GM12878 (cell line): ENCODE measurements around the gene NFILZ. TPM values are rescaled to one million over a fixed set of nuclear protein-coding genes. Genes with fewer than 3 reads are reported as not detected.

Source experiments
- ATAC-seq: fragments of 200-7000 bp; cut with Tn5 transposase; 3 replicates; pipeline ENCODE4 v1.9.1; 2020; ENCODE audit warnings: mild to moderate bottlenecking, moderate library complexity
- BruUV-seq: library from RNA; stranded (reverse); fragments of 400-500 nt; replicated peaks from 2 replicates; lab custom pipeline; 2021; lab: Mats Ljungman, UMichigan
- CTCF ChIA-PET: fragments of 300-600 bp; sonication (Branson Sonifier 250); formaldehyde crosslinking; extraction: SDS; loops from one replicate; lab custom pipeline; 2021; ENCODE audit warnings: inconsistent platforms; lab: Yijun Ruan, JAX
- POLR2A ChIA-PET: fragments of 350-600 bp; formaldehyde crosslinking; extraction: SDS; loops from one replicate; lab custom pipeline; 2021; ENCODE audit warnings: inconsistent platforms; lab: Charles Lee
- RAD21 ChIA-PET: fragments of 300-600 bp; sonication (Branson Sonifier 250); formaldehyde crosslinking; loops from one replicate; lab custom pipeline; 2023; ENCODE audit warnings: antibody characterized with exemption; ENCODE audit not compliant: unreplicated experiment; lab: Charles Lee
- SMC1A ChIA-PET: fragments of 300-600 bp; sonication (Branson Sonifier 250); formaldehyde crosslinking; loops from one replicate; lab custom pipeline; 2023; ENCODE audit not compliant: unreplicated experiment, uncharacterized antibody; lab: Charles Lee
- DNase-seq: peaks from one replicate; pipeline ENCODE4 v3.0.0-alpha.2; 2011; ENCODE audit warnings: low read depth, low spot score
- FAIRE-seq: peaks from 3 replicates; lab custom pipeline; 2011; peaks lifted over from hg19 to GRCh38; lab: Jason Lieb, UNC
- H2AFZ ChIP-seq: 2 replicates; pipeline ENCODE4 v1.6.0; 2011; ENCODE audit warnings: low read depth, low read length, control low read depth; ENCODE audit not compliant: control insufficient read depth
- H3K27ac ChIP-seq: 2 replicates; pipeline ENCODE4 v1.5.1; 2011; ENCODE audit warnings: control low read depth; ENCODE audit not compliant: control insufficient read depth, insufficient read depth
- H3K27me3 ChIP-seq, 2 experiments: replicated peaks in 1 of 2; 2 replicates each; pipeline versions ENCODE4 v1.6.0 to v1.6.1; 2011; ENCODE audit warnings: low read length in 1 of 2; ENCODE audit not compliant: control insufficient read depth in 2 of 2, insufficient read depth in 2 of 2
- H3K36me3 ChIP-seq, 2 experiments: 2 replicates each; pipeline ENCODE4 v1.5.1; 2011; ENCODE audit warnings: low read length in 1 of 2; ENCODE audit not compliant: control insufficient read depth in 2 of 2, insufficient read depth in 2 of 2
- H3K4me1 ChIP-seq: 2 replicates; pipeline ENCODE4 v1.6.1; 2011; ENCODE audit warnings: mild to moderate bottlenecking, low read length, moderate library complexity, mixed read lengths; ENCODE audit not compliant: control insufficient read depth, insufficient read depth
- H3K4me2 ChIP-seq: 2 replicates; pipeline ENCODE4 v1.6.0; 2011; ENCODE audit warnings: control low read depth; ENCODE audit not compliant: control insufficient read depth, insufficient read depth
- H3K4me3 ChIP-seq: fragments of 200-600 bp; sonication (generic); 2 replicates; pipeline ENCODE4 v1.5.1; 2016
- H3K79me2 ChIP-seq: 2 replicates; pipeline ENCODE4 v1.6.0; 2011; ENCODE audit warnings: low read length; ENCODE audit not compliant: control insufficient read depth, insufficient read depth
- H3K9ac ChIP-seq: 2 replicates; pipeline ENCODE4 v1.8.0; 2011; ENCODE audit warnings: low read length, control low read depth, mixed read lengths; ENCODE audit not compliant: control insufficient read depth, insufficient read depth
- H3K9me3 ChIP-seq: replicated peaks from 3 replicates; pipeline ENCODE4 v1.5.1; 2011; ENCODE audit warnings: mild to moderate bottlenecking, low read length; ENCODE audit not compliant: control insufficient read depth, insufficient read depth
- H4K20me1 ChIP-seq: 2 replicates; pipeline ENCODE4 v1.6.0; 2011; ENCODE audit not compliant: control insufficient read depth, insufficient read depth
- CBX3 ChIP-seq: fragments of 200-600 bp; sonication (generic); IDR thresholded peaks from 2 replicates; pipeline ENCODE4 v1.6.1; 2016; ENCODE audit warnings: low read depth, borderline replicate concordance
- EZH2 ChIP-seq: IDR thresholded peaks from 2 replicates; pipeline ENCODE4 v1.6.1; 2012; ENCODE audit warnings: low read depth, mild to moderate bottlenecking, control low read depth, inconsistent platforms, low read length, borderline replicate concordance; ENCODE audit not compliant: control insufficient read depth
- FOS ChIP-seq: IDR thresholded peaks from 3 replicates; pipeline ENCODE4 v1.6.1; 2011; ENCODE audit warnings: borderline replicate concordance; ENCODE audit not compliant: insufficient read length; ENCODE audit errors: extremely low read depth
- FOXM1 ChIP-seq: IDR thresholded peaks from 2 replicates; pipeline ENCODE4 v1.6.1; 2012; ENCODE audit warnings: low read depth, mild to moderate bottlenecking, inconsistent platforms, low read length, moderate library complexity
- JUNB ChIP-seq: IDR thresholded peaks from 2 replicates; pipeline ENCODE4 v1.6.1; 2016; ENCODE audit warnings: antibody characterized with exemption, mild to moderate bottlenecking
- PML ChIP-seq: IDR thresholded peaks from 2 replicates; pipeline ENCODE4 v1.6.1; 2012; ENCODE audit warnings: low read length, inconsistent platforms
- POLR2AphosphoS2 ChIP-seq: IDR thresholded peaks from 2 replicates; pipeline ENCODE4 v1.6.1; 2011; ENCODE audit warnings: low read depth, mild to moderate bottlenecking, low read length, improper control_type of control experiment, moderate library complexity
- RB1 ChIP-seq: fragments of 450-650 bp; formaldehyde crosslinking; IDR thresholded peaks from 2 replicates; pipeline ENCODE4 v1.6.1; 2017; ENCODE audit warnings: mild to moderate bottlenecking, borderline replicate concordance
- RFX5 ChIP-seq: IDR thresholded peaks from 2 replicates; pipeline ENCODE4 v1.6.1; 2011; ENCODE audit warnings: low read depth, low read length, improper control_type of control experiment
- TBL1XR1 ChIP-seq: IDR thresholded peaks from 2 replicates; pipeline ENCODE4 v1.6.1; 2012; ENCODE audit warnings: low read depth, low read length, improper control_type of control experiment
- ZNF622 ChIP-seq: fragments of 450-650 bp; IDR thresholded peaks from 2 replicates; pipeline ENCODE4 v1.6.1; 2017; ENCODE audit warnings: mild to moderate bottlenecking, inconsistent platforms
- ZSCAN29 ChIP-seq: fragments of 450-650 bp; IDR thresholded peaks from 2 replicates; pipeline ENCODE4 v1.6.1; 2017; ENCODE audit warnings: mild to moderate bottlenecking, moderate library complexity
- WGBS: methylation state at CpG from one replicate; pipeline ENCODE4 v1.1.6; 2016; ENCODE audit warnings: low lambda C conversion rate; ENCODE audit not compliant: insufficient replicate concordance, insufficient coverage; ENCODE audit errors: missing lambda C conversion rate; 5-methylcytosine and 5-hydroxymethylcytosine counted together
- in situ Hi-C: fragments of 300-500 bp; cut with MboI; formaldehyde crosslinking; loops from 9 replicates; pipeline ENCODE4 v1.14.3; 2018; ENCODE audit warnings: mixed read lengths
- intact Hi-C: fragments of 100-400 bp; cut with micrococcal nuclease; formaldehyde crosslinking; loops from one replicate; pipeline ENCODE4 v1.14.2; 2022; ENCODE audit not compliant: unreplicated experiment
- polyA plus RNA-seq, 11 experiments: library from polyadenylated mRNA; depleted of rRNA in 4 of 11; unstranded in 6 of 11; stranded (reverse) in 5 of 11; fragments of >200 nt; fragmentation: Nextera tagmentation in 4 of 11; fragmentation: Illumina TruSeq in 1 of 11; extraction: Ambion mirVana in 4 of 11; extraction: Trizol in 1 of 11; gene quantifications; 1 replicate in 1 of 11; 2 replicates in 10 of 11; pipeline versions ENCODE4 v1.2.1 to v1.2.3, GENCODE V29; 2011 to 2016; ENCODE audit warnings: inconsistent platforms in 2 of 11, missing spikeins in 2 of 11, low read depth in 1 of 11
- total RNA-seq, 4 experiments: library from RNA; depleted of rRNA in 3 of 4; stranded (reverse); fragments of >200 nt in 3 of 4; fragmentation: Illumina TruSeq in 1 of 4; extraction: Trizol in 1 of 4; gene quantifications; 2 replicates each; pipeline versions ENCODE4 v1.2.1 to v1.2.3, GENCODE V29; 2013 to 2021
- TF ChIP-seq, protein P1 (sequence below), 3 experiments: IDR thresholded peaks in 2 of 3; conservative IDR thresholded peaks in 1 of 3; 2 replicates each; pipeline ENCODE4 v1.5.1; 2011; ENCODE audit warnings: low read depth in 3 of 3, low read length in 3 of 3, mild to moderate bottlenecking in 3 of 3, control low read depth in 2 of 3, moderate library complexity in 2 of 3, inconsistent platforms in 1 of 3, mixed read lengths in 1 of 3; ENCODE audit not compliant: control insufficient read depth in 2 of 3, insufficient read depth in 1 of 3; ENCODE audit errors: extremely low read depth in 1 of 3
- TF ChIP-seq, protein P2 (sequence below): fragments of 150-350 bp; IDR thresholded peaks from 2 replicates; pipeline ENCODE4 v1.6.1; 2016; ENCODE audit warnings: low read depth, low read length

The NFILZ gene
- total and polyA plus RNA-seq, 10 of the 15 experiments (the other 5 are each of a cell fraction or from before 2014, with no cell fraction given), result not detected

DNA sequence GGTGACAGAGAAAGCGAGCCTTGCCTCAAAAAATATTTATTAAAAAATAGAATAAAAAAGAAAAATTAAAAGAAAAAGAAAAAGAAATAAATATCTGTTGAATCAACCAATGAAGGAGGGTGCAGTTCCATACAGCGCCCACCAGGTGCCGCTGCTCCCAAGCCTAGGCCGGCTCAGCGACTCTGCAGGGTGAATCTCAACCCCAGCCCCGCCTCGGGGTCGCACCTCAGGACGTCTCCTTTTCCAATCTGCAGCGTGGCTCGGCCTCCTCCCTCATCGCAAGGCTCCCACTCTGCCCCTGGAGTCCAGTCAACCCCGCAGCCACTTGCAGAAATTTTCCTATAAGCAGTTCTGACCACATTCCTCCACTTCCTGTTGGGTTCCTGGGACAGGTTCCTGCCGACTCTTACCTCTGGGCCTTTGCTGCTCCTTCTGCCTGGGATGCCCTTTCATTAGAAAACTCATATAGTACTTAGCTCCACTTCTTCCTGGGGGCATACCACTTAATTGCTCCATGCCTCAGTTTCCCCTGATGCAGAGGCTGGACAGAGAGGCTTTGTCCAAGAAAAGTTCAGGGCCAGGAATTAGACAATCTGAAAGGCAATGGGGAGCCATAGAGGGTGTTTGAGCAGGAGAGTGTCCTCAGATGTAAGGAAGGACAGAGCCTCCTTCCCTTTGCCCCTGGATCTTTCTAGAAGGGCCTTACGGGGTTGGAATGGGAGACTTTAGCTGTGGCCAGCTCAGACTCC is 24.3 kb downstream of the NFILZ start (continued):
- TF ChIP-seq ZNF622, result no peak
- TF ChIP-seq, protein P1, sequence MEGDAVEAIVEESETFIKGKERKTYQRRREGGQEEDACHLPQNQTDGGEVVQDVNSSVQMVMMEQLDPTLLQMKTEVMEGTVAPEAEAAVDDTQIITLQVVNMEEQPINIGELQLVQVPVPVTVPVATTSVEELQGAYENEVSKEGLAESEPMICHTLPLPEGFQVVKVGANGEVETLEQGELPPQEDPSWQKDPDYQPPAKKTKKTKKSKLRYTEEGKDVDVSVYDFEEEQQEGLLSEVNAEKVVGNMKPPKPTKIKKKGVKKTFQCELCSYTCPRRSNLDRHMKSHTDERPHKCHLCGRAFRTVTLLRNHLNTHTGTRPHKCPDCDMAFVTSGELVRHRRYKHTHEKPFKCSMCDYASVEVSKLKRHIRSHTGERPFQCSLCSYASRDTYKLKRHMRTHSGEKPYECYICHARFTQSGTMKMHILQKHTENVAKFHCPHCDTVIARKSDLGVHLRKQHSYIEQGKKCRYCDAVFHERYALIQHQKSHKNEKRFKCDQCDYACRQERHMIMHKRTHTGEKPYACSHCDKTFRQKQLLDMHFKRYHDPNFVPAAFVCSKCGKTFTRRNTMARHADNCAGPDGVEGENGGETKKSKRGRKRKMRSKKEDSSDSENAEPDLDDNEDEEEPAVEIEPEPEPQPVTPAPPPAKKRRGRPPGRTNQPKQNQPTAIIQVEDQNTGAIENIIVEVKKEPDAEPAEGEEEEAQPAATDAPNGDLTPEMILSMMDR (IDR thresholded peaks at IDR 0.05 in 2 of 3, conservative IDR thresholded peaks at IDR 0.05 in 1 of 3; ENCODE audit: control insufficient read depth in 2 of 3, extremely low read depth in 1 of 3, insufficient read depth in 1 of 3, low read depth in 3 of 3, low read length in 3 of 3), result peak; percentile 81 to 95 (median 88)
- no peak for TF ChIP-seq POLR2AphosphoS2
- no peak for TF ChIP-seq JUNB
- no peak for TF ChIP-seq RB1
- TF ChIP-seq PML, result no peak
- no peak for TF ChIP-seq FOS

DNA sequence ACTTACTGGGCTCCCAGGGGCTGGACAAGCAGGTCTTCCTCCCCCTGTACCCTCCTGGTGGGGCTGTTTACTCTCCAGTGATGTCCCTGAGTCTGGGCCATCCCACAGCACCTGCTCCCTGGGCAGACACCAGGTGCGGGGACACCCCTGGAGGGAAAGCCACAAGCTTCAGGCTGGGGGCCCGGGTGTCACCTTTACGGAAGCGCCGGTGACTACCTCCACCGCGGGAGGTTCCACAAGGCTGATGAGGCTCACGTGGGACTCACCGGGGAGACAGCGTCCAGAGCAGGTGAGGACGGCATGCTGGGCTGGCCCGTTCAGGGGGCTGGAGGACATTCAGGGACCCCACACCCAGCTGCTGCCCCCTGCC is 24.9 kb downstream of the NFILZ start:
- ChIA-PET CTCF (interaction anchor here (1.2 to 3.8 kb wide), 4 partner anchors 13 to 38 kb away, joined by 3 to 49 read pairs (median 9); no protein-coding TSS in a partner anchor), RAD21 (interaction anchor here (3.5 kb wide), 1 partner anchor 39 kb away, joined by 14 read pairs; no protein-coding TSS in a partner anchor), SMC1A (interaction anchor here (1.1 to 3.0 kb wide), 2 partner anchors 9 to 38 kb away, joined by 4 to 15 read pairs; no protein-coding TSS in a partner anchor)
- Histone ChIP-seq H3K9me3 (no peaks in the 10 kb centered on the region), H3K4me2 (no peak overlapping the region), H3K36me3 (no peaks in the 10 kb centered on the region), H3K27ac (no peak overlapping the region), H4K20me1 (no peaks in the 10 kb centered on the region)
- no peak for FAIRE-seq
- TF ChIP-seq EZH2 (no peak), TBL1XR1 (no peak), CBX3 (no peak), ZSCAN29 (no peak), RFX5 (no peak), FOXM1 (no peak)
- TF ChIP-seq, protein P2, sequence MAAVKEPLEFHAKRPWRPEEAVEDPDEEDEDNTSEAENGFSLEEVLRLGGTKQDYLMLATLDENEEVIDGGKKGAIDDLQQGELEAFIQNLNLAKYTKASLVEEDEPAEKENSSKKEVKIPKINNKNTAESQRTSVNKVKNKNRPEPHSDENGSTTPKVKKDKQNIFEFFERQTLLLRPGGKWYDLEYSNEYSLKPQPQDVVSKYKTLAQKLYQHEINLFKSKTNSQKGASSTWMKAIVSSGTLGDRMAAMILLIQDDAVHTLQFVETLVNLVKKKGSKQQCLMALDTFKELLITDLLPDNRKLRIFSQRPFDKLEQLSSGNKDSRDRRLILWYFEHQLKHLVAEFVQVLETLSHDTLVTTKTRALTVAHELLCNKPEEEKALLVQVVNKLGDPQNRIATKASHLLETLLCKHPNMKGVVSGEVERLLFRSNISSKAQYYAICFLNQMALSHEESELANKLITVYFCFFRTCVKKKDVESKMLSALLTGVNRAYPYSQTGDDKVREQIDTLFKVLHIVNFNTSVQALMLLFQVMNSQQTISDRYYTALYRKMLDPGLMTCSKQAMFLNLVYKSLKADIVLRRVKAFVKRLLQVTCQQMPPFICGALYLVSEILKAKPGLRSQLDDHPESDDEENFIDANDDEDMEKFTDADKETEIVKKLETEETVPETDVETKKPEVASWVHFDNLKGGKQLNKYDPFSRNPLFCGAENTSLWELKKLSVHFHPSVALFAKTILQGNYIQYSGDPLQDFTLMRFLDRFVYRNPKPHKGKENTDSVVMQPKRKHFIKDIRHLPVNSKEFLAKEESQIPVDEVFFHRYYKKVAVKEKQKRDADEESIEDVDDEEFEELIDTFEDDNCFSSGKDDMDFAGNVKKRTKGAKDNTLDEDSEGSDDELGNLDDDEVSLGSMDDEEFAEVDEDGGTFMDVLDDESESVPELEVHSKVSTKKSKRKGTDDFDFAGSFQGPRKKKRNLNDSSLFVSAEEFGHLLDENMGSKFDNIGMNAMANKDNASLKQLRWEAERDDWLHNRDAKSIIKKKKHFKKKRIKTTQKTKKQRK, result no peak
- TF ChIP-seq, all 136 proteins: peak for 0
- ATAC-seq (no peak; the same call in 2 of the 3 replicates), DNase-seq (no peak)
- Histone ChIP-seq H2AFZ (no peak overlapping the region), H3K27me3 (no peaks in the 10 kb centered on the region), H3K9ac (no peak overlapping the region), H3K79me2 (no peaks in the 10 kb centered on the region), H3K4me3 (no peak overlapping the region), H3K4me1 (no peaks in the 10 kb centered on the region)
- WGBS, result 2% methylated on average over 12 of the region's 12 CpGs
- POLR2A ChIA-PET, result no interaction called here
- in situ Hi-C loops, result loop anchor here (5.0 kb wide), 1 partner anchor 427 kb away; no protein-coding TSS in a partner anchor
- intact Hi-C loops, result loop anchor here (10.0 kb wide), 2 partner anchors 419 to 1139 kb away; no protein-coding TSS in a partner anchor
- BruUV-seq, result no TSS peak
